OCI-LY1 (cell line): ENCODE data around the gene SMC1A.

Experiments
- H2AFZ ChIP-seq: fragments of 200-600 bp; sonication (generic), shearing (Covaris generic); 2 replicates; pipeline ENCODE4 v1.6.0; 2014; ENCODE audit warnings: antibody characterized with exemption, mild to moderate bottlenecking, low read length
- H3F3A ChIP-seq: fragments of 200-600 bp; sonication (generic), shearing (Covaris generic); 2 replicates; pipeline ENCODE4 v1.6.0; 2014; ENCODE audit warnings: mild to moderate bottlenecking, antibody characterized with exemption, low read length, moderate library complexity; ENCODE audit not compliant: insufficient read depth
- H3K27ac ChIP-seq: fragments of 200-600 bp; sonication (generic); 2 replicates; pipeline ENCODE4 v1.5.1; 2014; ENCODE audit warnings: low read length, mixed run types, mild to moderate bottlenecking, low read depth; ENCODE audit not compliant: poor library complexity, severe bottlenecking
- H3K27me3 ChIP-seq: fragments of 200-600 bp; sonication (generic); 2 replicates; pipeline ENCODE4 v1.6.0; 2014; ENCODE audit warnings: antibody characterized with exemption, mild to moderate bottlenecking, low read length, moderate library complexity; ENCODE audit not compliant: insufficient read depth
- H3K36me3 ChIP-seq: fragments of 200-600 bp; sonication (generic); 2 replicates; pipeline ENCODE4 v1.6.1; 2014; ENCODE audit warnings: mild to moderate bottlenecking, antibody characterized with exemption, low read length, moderate library complexity, mixed read lengths; ENCODE audit not compliant: insufficient read depth
- H3K4me1 ChIP-seq: fragments of 200-600 bp; sonication (generic); 2 replicates; pipeline ENCODE4 v1.5.1; 2014; ENCODE audit warnings: mild to moderate bottlenecking, low read length, moderate library complexity; ENCODE audit not compliant: insufficient read depth, severe bottlenecking
- H3K4me2 ChIP-seq: fragments of 200-600 bp; sonication (generic), shearing (Covaris generic); 2 replicates; pipeline ENCODE4 v1.6.1; 2014; ENCODE audit warnings: low read length
- H3K4me3 ChIP-seq: fragments of 200-600 bp; sonication (generic); 2 replicates; pipeline ENCODE4 v1.5.1; 2014; ENCODE audit warnings: low read length, low read depth, mild to moderate bottlenecking, mixed read lengths; ENCODE audit not compliant: poor library complexity, severe bottlenecking
- H3K79me2 ChIP-seq: fragments of 200-600 bp; shearing (Covaris generic); 2 replicates; pipeline ENCODE4 v1.6.1; 2016; ENCODE audit warnings: mixed run types, low read length, mixed read lengths; ENCODE audit not compliant: insufficient read depth
- H3K9ac ChIP-seq: fragments of 200-600 bp; sonication (generic), shearing (Covaris generic); 2 replicates; pipeline ENCODE4 v1.6.1; 2014; ENCODE audit warnings: mild to moderate bottlenecking, low read length, mixed read lengths
- H3K9me2 ChIP-seq: fragments of 200-600 bp; sonication (generic), shearing (Covaris generic); 2 replicates; pipeline ENCODE4 v1.6.1; 2014; ENCODE audit warnings: low read depth, mild to moderate bottlenecking, low read length, mixed read lengths
- H3K9me3 ChIP-seq: fragments of 200-600 bp; shearing (Covaris generic); 2 replicates; pipeline ENCODE4 v1.6.1; 2014; ENCODE audit warnings: low read length, mixed read lengths
- H4K20me1 ChIP-seq: fragments of 200-600 bp; sonication (generic), shearing (Covaris generic); 2 replicates; pipeline ENCODE4 v1.6.0; 2016; ENCODE audit warnings: mild to moderate bottlenecking, low read length; ENCODE audit not compliant: insufficient read depth
- CTCF ChIP-seq: fragments of 200-600 bp; sonication (generic), shearing (Covaris generic); IDR thresholded peaks from 2 replicates; pipeline ENCODE4 v1.5.1; 2017; ENCODE audit warnings: mild to moderate bottlenecking, antibody characterized with exemption, low read length, moderate library complexity, mixed read lengths
- EZH2 ChIP-seq: fragments of 200-600 bp; sonication (generic), shearing (Covaris generic); IDR thresholded peaks from 2 replicates; pipeline ENCODE4 v1.8.0; 2017; ENCODE audit warnings: borderline replicate concordance, mixed run types, mild to moderate bottlenecking, antibody characterized with exemption, low read length, moderate library complexity, mixed read lengths

The SMC1A gene

DNA sequence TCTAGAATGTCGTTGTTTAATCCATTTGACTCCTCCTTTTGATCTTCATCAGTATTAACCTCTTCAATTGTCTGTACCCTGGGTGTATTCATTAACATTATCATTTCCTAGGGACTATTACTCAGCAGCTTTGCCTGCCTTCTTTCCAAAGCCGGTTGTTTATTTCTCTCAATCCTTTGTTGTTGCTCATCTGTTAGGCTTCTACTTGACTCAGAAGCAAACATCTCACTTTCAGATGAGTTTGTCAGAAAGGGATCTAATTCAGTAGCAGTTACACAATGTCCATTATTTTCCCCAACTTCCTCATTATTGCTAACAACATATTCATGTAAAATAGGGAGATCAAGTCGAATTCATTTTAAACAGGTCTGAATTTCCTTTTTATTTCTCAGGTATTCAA, 33.8 kb upstream of the SMC1A start:
- Histone ChIP-seq H2AFZ (no peak overlapping the region), H4K20me1 (no peaks in the 10 kb centered on the region), H3K4me3 (no peak overlapping the region), H3K9me2 (no peaks in the 10 kb centered on the region), H3K9me3 (no peaks in the 10 kb centered on the region), H3K4me1 (no peaks in the 10 kb centered on the region), H3K27me3 (no peaks in the 10 kb centered on the region), H3K79me2 (no peaks in the 10 kb centered on the region), H3K27ac (no peak overlapping the region), H3K9ac (no peak overlapping the region), H3K36me3 (no peaks in the 10 kb centered on the region), H3F3A (no peaks in the 10 kb centered on the region), H3K4me2 (no peak overlapping the region)
- TF ChIP-seq CTCF (no peak), EZH2 (no peak)

DNA sequence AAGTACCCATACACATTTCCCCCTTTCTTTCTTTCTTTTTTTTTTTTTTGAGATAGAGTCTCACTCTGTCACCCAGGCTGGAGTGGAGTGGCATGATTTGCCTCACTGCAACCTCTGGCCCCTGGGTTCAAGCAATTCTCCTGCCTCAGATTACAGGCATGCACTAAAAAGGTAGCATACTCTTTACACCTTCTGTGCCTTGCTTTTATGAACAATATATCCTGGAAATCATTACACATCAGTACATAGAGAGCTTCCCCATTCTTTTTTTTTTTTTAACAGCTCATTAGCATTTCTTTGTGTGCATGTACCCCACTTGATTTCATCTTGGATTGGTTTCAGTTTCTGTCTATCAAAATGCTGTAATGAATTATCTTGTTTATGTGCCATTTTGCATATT, 30.4 kb upstream of the SMC1A start:
- H3K9me3 ChIP-seq = no peaks in the 10 kb centered on the region
- no peaks in the 10 kb centered on the region for H4K20me1 ChIP-seq
- no peak overlapping the region for H2AFZ ChIP-seq
- no peak overlapping the region for H3K4me3 ChIP-seq
- H3K27me3 ChIP-seq = no peaks in the 10 kb centered on the region
- no peak overlapping the region for H3K4me2 ChIP-seq
- no peaks in the 10 kb centered on the region for H3K4me1 ChIP-seq
- H3K36me3 ChIP-seq = no peaks in the 10 kb centered on the region
- no peak overlapping the region for H3K9ac ChIP-seq
- H3K27ac ChIP-seq = no peak overlapping the region
- no peaks in the 10 kb centered on the region for H3K9me2 ChIP-seq
- H3F3A ChIP-seq = no peaks in the 10 kb centered on the region
- TF ChIP-seq EZH2 = no peak
- TF ChIP-seq CTCF = no peak
- no peaks in the 10 kb centered on the region for H3K79me2 ChIP-seq

- no peak for TF ChIP-seq EZH2
- TF ChIP-seq CTCF = no peak
- H3K4me2 ChIP-seq = no peak overlapping the region
- H3F3A ChIP-seq = no peaks in the 10 kb centered on the region
- H3K79me2 ChIP-seq = no peaks in the 10 kb centered on the region
- H2AFZ ChIP-seq = no peak overlapping the region
- no peak overlapping the region for H3K4me3 ChIP-seq
- H3K9me3 ChIP-seq = no peaks in the 10 kb centered on the region
- no peak overlapping the region for H3K27ac ChIP-seq
- H3K9me2 ChIP-seq = no peaks in the 10 kb centered on the region
- no peak overlapping the region for H3K9ac ChIP-seq
- no peaks in the 10 kb centered on the region for H3K4me1 ChIP-seq
- no peaks in the 10 kb centered on the region for H3K27me3 ChIP-seq
- H4K20me1 ChIP-seq = no peaks in the 10 kb centered on the region
- no peaks in the 10 kb centered on the region for H3K36me3 ChIP-seq
Measured at GRCh38 chrX:53449632-53450031, 27.2 kb upstream of the SMC1A start.
